HepG2 (cell line): ENCODE measurements around the gene COG1. TPM values are rescaled to one million over a fixed set of nuclear protein-coding genes. Genes with fewer than 3 reads are reported as not detected.

Source experiments
- ATAC-seq: fragments of 200-7000 bp; cut with Tn5 transposase; 3 replicates; pipeline ENCODE4 v1.9.1; 2020; ENCODE audit warnings: mild to moderate bottlenecking, moderate library complexity
- BruUV-seq: library from RNA; stranded (reverse); fragments of 400-500 nt; replicated peaks from 2 replicates; lab custom pipeline; 2021; lab: Mats Ljungman, UMichigan
- CTCF ChIA-PET: fragments of 300-600 bp; formaldehyde crosslinking; extraction: SDS; loops from one replicate; lab custom pipeline; 2021; ENCODE audit warnings: low total read pairs, inconsistent platforms, low intra/inter-chr PET ratio; lab: Yijun Ruan, JAX
- POLR2A ChIA-PET: fragments of 350-600 bp; sonication (Branson Sonifier 250); formaldehyde crosslinking; loops from one replicate; lab custom pipeline; 2020; ENCODE audit warnings: antibody characterized with exemption, inconsistent platforms; lab: Yijun Ruan, JAX
- DNase-seq: peaks from one replicate; pipeline ENCODE4 v3.0.0-alpha.2; 2015; ENCODE audit warnings: low spot score
- FAIRE-seq: peaks from 3 replicates; lab custom pipeline; 2011; peaks lifted over from hg19 to GRCh38; lab: Jason Lieb, UNC
- H2AFZ ChIP-seq: one replicate; pipeline ENCODE4 v1.6.1; 2011; ENCODE audit warnings: low read length, inconsistent platforms
- H3K27ac ChIP-seq: fragments of 300-600 bp; 3 replicates; pipeline ENCODE4 v1.8.0; 2011; ENCODE audit warnings: mixed run types, mild to moderate bottlenecking, mixed read lengths, low read length, inconsistent platforms; ENCODE audit not compliant: insufficient read depth; ENCODE audit errors: extremely low read length
- H3K27me3 ChIP-seq, 2 experiments: fragments of 200-600 bp in 1 of 2; 2 replicates in 1 of 2; 3 replicates in 1 of 2; pipeline versions ENCODE4 v1.6.0 to v1.8.0; 2011; ENCODE audit warnings: low read length in 2 of 2, mild to moderate bottlenecking in 2 of 2, moderate library complexity in 2 of 2, inconsistent platforms in 1 of 2; ENCODE audit not compliant: insufficient read depth in 2 of 2, control insufficient read depth in 1 of 2
- H3K36me3 ChIP-seq, 2 experiments: fragments of 200-600 bp in 1 of 2; replicated peaks in 1 of 2; 2 replicates in 1 of 2; 3 replicates in 1 of 2; pipeline versions ENCODE4 v1.5.1 to v1.8.0; 2011; ENCODE audit warnings: low read length in 2 of 2, inconsistent platforms in 1 of 2; ENCODE audit not compliant: insufficient read depth in 2 of 2, control insufficient read depth in 1 of 2
- H3K4me1 ChIP-seq: 2 replicates; pipeline ENCODE4 v1.5.1; 2012; ENCODE audit warnings: low read length, inconsistent platforms; ENCODE audit not compliant: insufficient read depth
- H3K4me2 ChIP-seq: 2 replicates; pipeline ENCODE4 v1.6.0; 2011; ENCODE audit warnings: low read depth, low read length, inconsistent platforms
- H3K4me3 ChIP-seq, 3 experiments: fragments of 200-600 bp in 1 of 3; sonication (generic), shearing (Covaris generic) in 1 of 3; replicated peaks in 1 of 3; 2 replicates each; pipeline ENCODE4 v1.5.1; 2011 to 2016; ENCODE audit warnings: low read length in 3 of 3, inconsistent platforms in 2 of 3, low read depth in 2 of 3, mild to moderate bottlenecking in 2 of 3, control low read depth in 1 of 3, mixed read lengths in 1 of 3; ENCODE audit not compliant: insufficient read depth in 1 of 3
- H3K79me2 ChIP-seq: one replicate; pipeline ENCODE4 v1.6.1; 2011; ENCODE audit warnings: low read length, inconsistent platforms; ENCODE audit not compliant: insufficient read depth
- H3K9ac ChIP-seq: 2 replicates; pipeline ENCODE4 v1.6.0; 2011; ENCODE audit warnings: mild to moderate bottlenecking, low read depth, low read length, inconsistent platforms; ENCODE audit not compliant: insufficient read depth
- H3K9me3 ChIP-seq: 2 replicates; pipeline ENCODE4 v1.5.1; 2012; ENCODE audit warnings: mild to moderate bottlenecking, low read length
- H4K20me1 ChIP-seq: 2 replicates; pipeline ENCODE4 v1.6.0; 2011; ENCODE audit warnings: inconsistent platforms, mild to moderate bottlenecking, low read length, moderate library complexity; ENCODE audit not compliant: insufficient read depth
- CTCF ChIP-seq: sonication (generic); formaldehyde crosslinking; IDR thresholded peaks from 2 replicates; pipeline ENCODE4 v1.5.0; 2020; ENCODE audit warnings: mild to moderate bottlenecking, missing genetic modification reagents, moderate library complexity
- FOXA1 ChIP-seq, 2 experiments: fragments of 450-650 bp in 1 of 2; sonication (generic) in 1 of 2; formaldehyde crosslinking in 1 of 2; IDR thresholded peaks; 2 replicates each; pipeline versions ENCODE4 v1.4.0 to v1.6.1; 2016 to 2020; ENCODE audit warnings: missing genetic modification reagents in 1 of 2
- MAFK ChIP-seq, 2 experiments: IDR thresholded peaks in 1 of 2; conservative IDR thresholded peaks in 1 of 2; 2 replicates each; pipeline ENCODE4 v1.6.1; 2011; ENCODE audit warnings: improper control_type of control experiment in 2 of 2, low read length in 2 of 2
- NPAS2 ChIP-seq: sonication (generic); formaldehyde crosslinking; IDR thresholded peaks from 2 replicates; pipeline ENCODE4 v1.8.0; 2022; ENCODE audit warnings: mild to moderate bottlenecking, missing genetic modification reagents, borderline replicate concordance
- ZNF326 ChIP-seq: sonication (generic); formaldehyde crosslinking; IDR thresholded peaks from 2 replicates; pipeline ENCODE4 v1.4.0; 2020; ENCODE audit warnings: missing genetic modification reagents, borderline replicate concordance
- ZNF350 ChIP-seq: sonication (generic); formaldehyde crosslinking; IDR thresholded peaks from 2 replicates; pipeline ENCODE4 v1.4.0; 2020; ENCODE audit warnings: mild to moderate bottlenecking, low read depth, missing genetic modification reagents, borderline replicate concordance
- ZNF746 ChIP-seq: sonication (generic); formaldehyde crosslinking; IDR thresholded peaks from 2 replicates; pipeline ENCODE4 v1.8.0; 2022; ENCODE audit warnings: mild to moderate bottlenecking, missing genetic modification reagents
- WGBS: methylation state at CpG from one replicate; pipeline ENCODE4 v1.1.6; 2017; ENCODE audit warnings: low lambda C conversion rate; 5-methylcytosine and 5-hydroxymethylcytosine counted together
- in situ Hi-C: cut with HindIII; loops from 2 replicates; pipeline ENCODE4 v1.10.0; 2017; ENCODE audit warnings: low pct_unique_long_range_greater_than_20kb; ENCODE audit not compliant: extremely low pct_ligation_motif_present
- intact Hi-C: fragments of 100-400 bp; cut with micrococcal nuclease; formaldehyde crosslinking; loops from one replicate; pipeline ENCODE4 v1.10.0; 2022; ENCODE audit not compliant: unreplicated experiment
- polyA plus RNA-seq, 8 experiments: library from polyadenylated mRNA; depleted of rRNA in 3 of 8; stranded (reverse) in 7 of 8; unstranded in 1 of 8; fragments of >200 nt; fragmentation: Illumina TruSeq in 4 of 8; extraction: Trizol in 4 of 8; gene quantifications; 2 replicates each; pipeline versions ENCODE4 v1.2.1 to v1.2.3, GENCODE V29; 2011 to 2016; ENCODE audit warnings: low read depth in 4 of 8, missing spikeins in 1 of 8, mixed read lengths in 1 of 8; ENCODE audit not compliant: insufficient read depth in 1 of 8
- total RNA-seq, 5 experiments: library from RNA; depleted of rRNA; stranded (reverse); fragments of >200 nt; fragmentation: Illumina TruSeq; extraction: Trizol; gene quantifications; 2 replicates each; pipeline ENCODE4 v1.2.3, GENCODE V29; 2016; ENCODE audit warnings: low read depth in 1 of 5

Gene COG1
- total and polyA plus RNA-seq, 2 of the 13 experiments (the other 11 are each of a cell fraction or from before 2014, with no cell fraction given) = 36.6 to 39.7 TPM

GRCh38 chr17:73214851-73215250 is 22.0 kb downstream of the COG1 start:
- Histone ChIP-seq H2AFZ (no peak overlapping the region), H3K9ac (no peak overlapping the region), H3K4me3 (no peak overlapping the region), H3K79me2 (peaks cover 10% of the 10 kb centered on the region), H3K4me2 (no peak overlapping the region), H3K27me3 (no peaks in the 10 kb centered on the region), H3K27ac (no peak overlapping the region), H4K20me1 (no peaks in the 10 kb centered on the region), H3K36me3 (peaks cover 7 to 29% of the 10 kb centered on the region in 2 experiments; a peak in 4 of 5 replicates), H3K4me1 (peaks cover 12% of the 10 kb centered on the region; the same call in 1 of the 2 replicates), H3K9me3 (no peaks in the 10 kb centered on the region)
- ChIA-PET POLR2A (interaction anchor here (1.0 to 1.2 kb wide), 2 partner anchors 11 to 17 kb away, joined by 3 to 5 read pairs; a partner anchor contains a TSS), CTCF (no interaction called here)
- TF ChIP-seq ZNF746 (CRISPR knock-in tag) (no peak), ZNF326 (no peak), MAFK (conservative IDR thresholded peaks at IDR 0.05 in 1 of 2, IDR thresholded peaks at IDR 0.05 in 1 of 2; ENCODE audit: low read length in 2 of 2) (peak in 1 of 2 experiments; percentile 28; a peak in 1 of 4 replicates)
- ATAC-seq (no peak), FAIRE-seq (no peak), DNase-seq (no peak)
- in situ Hi-C loops (no loop called here), intact Hi-C loops (no loop called here)
- 79% methylated on average over 4 of the region's 4 CpGs for WGBS
- BruUV-seq = no TSS peak

GRCh38 chr17:73215447-73215846 is 22.6 kb downstream of the COG1 start:
- WGBS = 90% methylated on average over 2 of the region's 2 CpGs
- Histone ChIP-seq H3K36me3 (peaks cover 7 to 28% of the 10 kb centered on the region in 2 experiments; a peak in 3 of 5 replicates), H3K4me2 (no peak overlapping the region), H2AFZ (no peak overlapping the region), H4K20me1 (no peaks in the 10 kb centered on the region), H3K4me1 (peaks cover 12% of the 10 kb centered on the region; the same call in 1 of the 2 replicates), H3K27me3 (no peaks in the 10 kb centered on the region), H3K27ac (no peak overlapping the region), H3K9me3 (no peaks in the 10 kb centered on the region), H3K4me3 (no peak overlapping the region), H3K9ac (no peak overlapping the region), H3K79me2 (peaks cover 11% of the 10 kb centered on the region)
- ATAC-seq (peak; percentile 86), FAIRE-seq (no peak), DNase-seq (no peak)
- no TSS peak for BruUV-seq
- POLR2A ChIA-PET = interaction anchor here (0.6 to 1.2 kb wide), 3 partner anchors 8 to 17 kb away, joined by 3 to 5 read pairs (median 3); a partner anchor contains a TSS
- intact Hi-C loops = no loop called here
- in situ Hi-C loops = no loop called here
- CTCF ChIA-PET = no interaction called here
- TF ChIP-seq NPAS2 (no peak), FOXA1 (IDR thresholded peaks at IDR 0.05) (no peak), FOXA1 (CRISPR knock-in tag; IDR thresholded peaks at IDR 0.05) (0 out of 2 replicates have a peak, but pooled peaks have one; percentile 5), CTCF (CRISPR knock-in tag) (peak; percentile 18; the same call in 1 of the 2 replicates), ZNF350 (no peak)
